ENCODE results near the gene PPRC1.

- TF ChIP-seq CTCF (conservative IDR thresholded peaks at IDR 0.05; ENCODE audit: low read depth in 2 of 2) (no peak), JUNB (IDR thresholded peaks at IDR 0.05; ENCODE audit: unreplicated experiment) (no peak), CREB1 (CRISPR knock-in tag; IDR thresholded peaks at IDR 0.05; ENCODE audit: low read depth) (no peak), POLR2AphosphoS5 (IDR thresholded peaks at IDR 0.05; ENCODE audit: low read depth) (no peak), EZH2 (IDR thresholded peaks at IDR 0.05; ENCODE audit: low read depth, unreplicated experiment) (no peak), ZNF114 (CRISPR knock-in tag; IDR thresholded peaks at IDR 0.05) (no peak), REST (IDR thresholded peaks at IDR 0.05; ENCODE audit: unreplicated experiment) (no peak), EZH2phosphoT487 (IDR thresholded peaks at IDR 0.05; ENCODE audit: unreplicated experiment) (no peak), ZNF462 (CRISPR knock-in tag; IDR thresholded peaks at IDR 0.05) (no peak)
Measured at GRCh38 chr10:102152545-102152890, 19.7 kb downstream of the PPRC1 start.
